Stimulated activated CD4-positive, alpha-beta T cell treated with anti-CD3 and anti-CD28 coated beads, Interleukin-15, amount 100 ng/mL, for 48 hours (primary cell): ENCODE results near the gene INSC.
"Not testable (repeated sequence)": the region's sequence is repeated elsewhere in the genome, so short reads cannot be mapped to it uniquely, and the experiment has no call there.

Experiments used
- DNase-seq, 2 donors: peaks; one replicate each; pipeline ENCODE4 v3.0.0-alpha.2; 2020; ENCODE audit warnings: low read depth in 2 of 2

INSC gene, protein sequence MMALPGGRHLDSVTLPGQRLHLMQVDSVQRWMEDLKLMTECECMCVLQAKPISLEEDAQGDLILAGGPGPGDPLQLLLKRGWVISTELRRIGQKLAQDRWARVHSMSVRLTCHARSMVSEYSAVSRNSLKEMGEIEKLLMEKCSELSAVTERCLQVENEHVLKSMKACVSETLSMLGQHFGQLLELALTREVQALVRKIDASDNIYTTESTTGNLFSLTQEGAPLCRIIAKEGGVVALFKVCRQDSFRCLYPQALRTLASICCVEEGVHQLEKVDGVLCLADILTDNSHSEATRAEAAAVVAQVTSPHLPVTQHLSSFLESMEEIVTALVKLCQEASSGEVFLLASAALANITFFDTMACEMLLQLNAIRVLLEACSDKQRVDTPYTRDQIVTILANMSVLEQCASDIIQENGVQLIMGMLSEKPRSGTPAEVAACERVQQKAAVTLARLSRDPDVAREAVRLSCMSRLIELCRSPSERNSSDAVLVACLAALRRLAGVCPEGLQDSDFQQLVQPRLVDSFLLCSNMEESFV

DNA sequence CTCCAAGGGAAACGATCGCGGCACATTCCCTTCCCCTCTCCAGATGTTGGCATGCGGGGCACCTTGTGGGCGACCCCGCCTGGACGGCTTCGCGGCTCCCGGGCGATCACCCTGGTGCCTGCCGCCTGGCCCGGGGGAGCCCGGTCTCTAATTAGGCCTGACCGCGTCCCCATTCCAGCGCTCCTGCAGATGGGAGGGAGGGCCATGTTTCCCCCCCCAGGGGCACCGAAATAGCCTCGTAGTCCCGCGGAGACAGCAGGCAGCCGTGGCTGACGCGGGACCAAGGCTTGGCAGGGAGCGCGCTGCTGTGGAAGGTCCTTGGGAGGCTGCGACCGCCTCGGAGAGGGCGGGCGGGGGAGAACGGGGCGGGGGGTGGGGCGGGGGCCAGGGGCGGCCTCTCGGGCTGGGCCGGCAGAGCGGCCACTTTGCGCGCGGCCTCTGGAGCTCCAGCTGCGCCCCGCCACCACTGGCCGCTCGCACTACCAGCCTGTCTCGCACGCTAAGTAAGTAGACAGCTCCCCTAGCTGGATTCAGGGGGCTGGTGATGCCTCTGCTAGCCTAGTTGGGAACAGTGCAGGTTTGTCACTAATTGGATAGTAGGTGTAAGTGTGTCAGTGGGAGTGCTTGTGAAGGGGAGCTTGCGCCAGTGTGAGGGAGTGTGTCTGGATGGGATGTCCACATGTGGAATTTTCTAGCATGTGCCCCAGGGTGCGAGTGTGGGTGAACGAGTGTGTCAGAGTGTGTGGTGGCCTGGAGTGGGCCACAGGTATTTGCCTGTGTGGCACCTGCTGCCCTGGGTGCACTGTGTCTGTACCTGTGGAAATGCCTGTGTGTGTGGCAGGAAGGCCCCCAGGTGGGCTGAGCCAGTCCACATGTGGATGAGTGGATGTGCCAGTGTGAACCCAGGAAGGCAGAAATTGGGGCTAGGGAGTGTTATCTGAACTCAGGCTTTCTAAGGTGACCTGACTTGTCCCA is at the start of gene INSC:
Gene INSC, plus strand, starts transcription at position 423 of the 975 bp plus-strand sequence. CDS start 34,252 bp downstream, outside the sequence.
- DNase-seq, result no peak

DNA sequence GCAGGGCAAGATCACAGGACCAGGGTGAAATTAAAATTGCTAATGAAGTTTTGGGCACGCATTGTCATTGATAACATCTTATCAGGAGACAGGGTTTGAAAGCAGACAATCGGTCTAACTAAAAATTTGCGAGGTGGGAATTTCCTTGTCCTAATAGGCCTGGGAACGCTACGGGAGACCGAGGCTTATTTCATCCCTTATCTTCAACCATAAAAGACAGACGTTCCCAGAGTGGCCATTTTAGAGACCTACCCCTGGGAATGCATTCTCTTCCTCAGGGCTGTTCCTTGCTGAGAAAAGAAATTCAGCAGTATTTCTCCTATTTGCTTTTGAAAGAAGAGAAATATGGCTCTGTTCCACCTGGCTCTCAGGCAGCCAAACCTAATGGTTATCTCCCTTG is 45.0 kb upstream of the INSC start:
- DNase-seq, result not testable (repeated sequence)

DNA sequence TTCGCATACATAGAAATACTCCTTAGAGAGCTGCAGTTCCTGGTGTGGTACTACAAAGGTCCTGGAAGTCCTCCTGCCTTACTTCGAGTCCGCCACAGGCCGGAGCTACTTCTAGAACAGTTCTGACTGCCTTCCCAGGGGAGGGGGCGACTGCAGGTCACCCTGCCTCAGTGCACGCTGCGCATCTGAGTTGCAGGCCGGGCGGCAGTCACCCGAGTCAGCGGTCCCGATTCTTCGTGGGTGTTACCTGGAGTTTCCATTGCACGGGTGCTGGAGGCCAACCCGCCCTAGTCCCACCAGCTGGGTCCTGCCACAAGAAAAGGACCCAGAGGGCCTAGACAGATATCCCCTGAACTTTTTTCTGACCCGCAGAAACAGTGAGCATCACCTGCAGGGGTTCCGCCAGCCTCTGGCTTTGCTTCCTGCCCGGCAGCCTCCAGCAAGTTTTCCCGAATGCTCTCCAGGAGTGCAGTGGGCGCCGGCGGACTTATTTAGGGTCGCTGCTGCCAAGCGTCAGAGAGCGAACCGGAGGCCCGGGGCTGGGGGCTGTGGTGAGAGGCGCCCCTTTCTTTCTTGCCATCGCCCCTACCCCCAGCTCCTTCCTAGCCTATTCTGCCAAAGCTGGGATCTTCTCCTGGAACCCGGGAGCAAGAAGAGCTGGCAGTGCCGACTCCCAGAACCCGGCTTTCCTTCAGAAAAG is 43.0 kb upstream of the INSC start:
- DNase-seq, result no peak

DNA sequence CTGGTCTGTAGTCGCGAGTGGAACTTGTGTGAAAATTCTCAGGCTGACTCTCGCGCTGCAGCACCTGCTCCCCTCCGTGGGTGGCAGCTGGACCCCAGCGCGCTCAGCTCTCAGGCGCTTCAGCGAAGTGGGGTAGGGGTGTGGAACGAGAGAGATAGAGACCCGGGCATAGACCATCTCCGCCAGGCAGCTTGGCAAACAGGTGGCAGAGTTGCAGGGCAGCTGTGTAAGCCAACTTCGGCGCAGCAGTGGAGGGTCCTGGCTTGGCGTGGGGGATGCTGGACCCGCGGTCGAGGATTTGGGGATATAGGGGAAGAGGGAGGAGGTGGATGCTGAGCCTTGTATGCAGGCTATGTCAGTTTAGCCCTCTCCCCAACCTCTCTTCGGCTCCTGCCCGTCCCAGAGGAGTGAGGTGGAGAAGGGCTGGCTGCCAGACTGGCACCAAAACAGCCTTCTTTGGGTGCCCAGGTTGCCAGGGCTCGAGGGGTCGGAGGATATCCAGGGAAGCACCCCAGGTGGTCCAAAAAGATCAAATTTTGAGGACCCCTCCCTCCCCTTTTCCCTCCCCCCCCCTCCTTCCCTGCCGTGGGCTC is 42.1 kb upstream of the INSC start:
- DNase-seq, result no peak

DNA sequence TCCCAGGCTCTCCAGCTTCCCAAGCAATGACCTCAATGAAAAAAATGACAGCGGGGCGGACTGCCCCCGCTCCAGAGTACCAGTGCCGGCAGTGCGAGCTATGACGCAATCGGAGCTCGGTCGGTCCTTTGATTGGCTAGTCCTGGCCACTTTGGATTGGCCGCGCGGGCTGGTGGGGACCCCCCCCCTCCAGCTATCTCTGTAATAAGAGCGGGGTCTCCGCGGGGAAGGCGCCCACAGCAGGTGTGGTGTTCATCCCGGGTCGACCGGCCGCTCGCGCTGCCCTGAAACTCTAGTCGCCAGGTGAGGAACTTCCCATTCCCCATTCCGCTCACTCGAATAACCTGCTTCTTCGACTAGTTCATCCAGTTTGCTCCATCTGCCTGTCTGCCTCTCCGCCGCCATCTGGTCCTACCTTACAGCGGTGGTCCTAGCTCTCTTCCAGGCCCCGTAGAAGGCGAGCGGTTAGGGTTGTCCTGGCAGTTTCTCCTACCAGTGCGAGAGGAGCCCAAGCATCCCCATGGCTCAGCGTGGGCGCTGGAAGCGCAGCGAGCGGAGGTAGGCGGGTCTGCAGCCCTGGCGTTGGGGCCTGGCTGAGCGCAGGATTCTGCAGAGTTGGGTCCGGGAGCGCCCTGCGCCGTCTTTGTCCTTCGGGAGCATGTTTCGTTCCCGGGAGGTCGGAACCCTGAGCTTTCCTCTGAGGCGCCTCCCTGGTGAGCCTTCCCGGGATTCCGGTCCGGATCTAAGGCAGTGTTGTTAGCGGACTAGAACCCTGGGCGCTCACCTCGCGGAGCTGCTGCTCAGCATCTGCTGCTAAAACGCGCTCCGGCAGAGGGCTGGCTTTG is 41.1 kb upstream of the INSC start, which contains the start of gene CALCB:
Gene CALCB, plus strand, starts transcription at position 233 of the 845 bp plus-strand sequence. CDS start 1,126 bp downstream, outside the sequence.
- DNase-seq, result peak in 1 of 2 donors; percentile 24

DNA sequence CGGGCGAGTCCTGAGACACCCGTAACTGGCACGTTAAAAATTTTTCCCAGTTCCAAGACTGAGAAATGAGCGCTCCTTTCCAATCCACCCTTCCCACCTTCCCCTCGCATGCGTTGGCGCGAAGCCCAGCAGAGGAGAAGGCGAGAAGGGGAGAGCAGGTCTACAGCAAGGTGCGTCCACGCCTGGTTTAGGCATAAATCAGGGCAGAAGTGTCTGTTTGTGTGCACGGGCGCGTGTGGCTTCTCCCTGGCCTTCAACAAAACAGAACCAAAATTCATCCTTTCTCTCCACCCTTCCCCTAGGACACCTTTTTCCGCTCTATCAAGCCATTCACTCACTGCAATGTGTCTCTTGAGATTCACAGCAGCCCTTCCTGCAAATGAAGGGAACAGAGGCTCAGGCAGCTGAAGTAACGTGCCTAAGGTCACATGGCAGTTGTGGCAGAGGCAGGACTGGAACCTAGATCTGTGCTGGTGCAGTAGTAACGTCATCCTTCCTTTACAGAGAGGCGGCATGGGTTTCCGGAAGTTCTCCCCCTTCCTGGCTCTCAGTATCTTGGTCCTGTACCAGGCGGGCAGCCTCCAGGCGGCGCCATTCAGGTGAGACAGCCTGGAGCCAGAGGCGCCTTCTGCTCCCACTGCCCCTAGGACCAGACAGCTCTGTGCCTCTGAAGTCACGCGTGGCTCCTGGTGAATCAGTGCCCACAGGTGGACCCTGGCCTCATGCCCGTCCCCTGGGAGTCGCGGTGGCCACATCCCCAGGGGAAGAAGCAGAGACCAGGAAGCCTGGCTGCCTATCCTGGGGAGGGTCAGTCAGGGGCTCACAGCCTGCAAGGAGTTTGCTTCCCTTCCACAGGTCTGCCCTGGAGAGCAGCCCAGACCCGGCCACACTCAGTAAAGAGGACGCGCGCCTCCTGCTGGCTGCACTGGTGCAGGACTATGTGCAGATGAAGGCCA is 40.2 kb upstream of the INSC start:
- DNase-seq, result peak; percentile 81 to 91

DNA sequence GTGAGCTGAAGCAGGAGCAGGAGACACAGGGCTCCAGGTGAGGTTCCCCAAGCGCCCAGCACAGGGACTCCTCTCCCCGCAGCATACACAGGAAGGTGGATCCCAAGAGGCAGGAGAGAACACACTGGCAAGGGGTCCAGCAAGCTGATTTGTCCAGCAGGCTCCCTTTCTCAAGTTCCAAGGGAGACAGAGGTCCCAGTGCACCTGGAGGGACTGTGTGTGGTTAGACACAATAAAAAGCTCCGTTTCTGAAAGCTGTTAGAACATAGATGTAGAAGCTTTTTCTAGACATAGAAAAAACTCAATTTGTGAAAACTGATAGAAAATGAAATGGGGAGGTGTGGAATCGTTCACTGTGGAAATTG is 39.6 kb upstream of the INSC start:
- no peak for DNase-seq

DNA sequence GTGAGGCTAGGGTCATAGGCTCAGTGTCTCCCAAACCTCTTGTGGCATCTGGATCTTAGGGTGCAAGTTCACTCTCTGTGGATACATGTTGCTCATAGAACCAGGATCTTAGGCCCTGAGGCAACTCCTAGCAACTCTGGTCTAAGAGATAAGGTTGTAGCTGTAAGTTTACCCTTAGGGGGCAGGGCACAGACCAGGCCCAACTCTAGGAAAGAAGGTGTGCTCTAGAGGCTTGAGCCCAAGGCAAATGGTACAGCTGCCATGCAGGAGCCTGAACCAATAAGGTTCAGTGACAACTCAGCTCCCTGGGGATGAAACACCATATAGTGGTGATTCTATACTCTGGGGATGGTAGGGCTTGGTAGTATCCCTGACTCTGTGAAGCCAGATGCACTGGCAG is 23.5 kb upstream of the INSC start:
- no peak for DNase-seq

DNA sequence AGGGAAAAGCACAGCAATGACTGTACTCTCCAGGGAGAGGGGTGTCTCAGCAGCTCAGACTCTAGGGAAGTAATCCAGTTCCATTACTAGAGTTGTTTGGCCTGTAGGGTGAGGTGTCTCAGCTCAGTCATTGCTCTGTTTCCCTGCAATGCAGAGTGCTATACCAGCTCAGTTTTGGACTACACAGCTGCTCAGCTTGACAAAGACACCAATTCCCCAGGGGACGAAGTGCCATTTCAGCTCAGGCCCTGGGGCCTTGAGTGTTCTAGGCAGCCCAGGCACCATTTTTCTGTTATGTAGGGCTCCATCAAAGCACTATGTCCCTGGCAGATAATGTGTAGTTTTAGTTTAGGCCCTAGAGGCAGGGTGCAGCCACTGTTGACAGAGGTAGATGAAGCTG is 23.1 kb upstream of the INSC start:
- DNase-seq, result no peak

DNA sequence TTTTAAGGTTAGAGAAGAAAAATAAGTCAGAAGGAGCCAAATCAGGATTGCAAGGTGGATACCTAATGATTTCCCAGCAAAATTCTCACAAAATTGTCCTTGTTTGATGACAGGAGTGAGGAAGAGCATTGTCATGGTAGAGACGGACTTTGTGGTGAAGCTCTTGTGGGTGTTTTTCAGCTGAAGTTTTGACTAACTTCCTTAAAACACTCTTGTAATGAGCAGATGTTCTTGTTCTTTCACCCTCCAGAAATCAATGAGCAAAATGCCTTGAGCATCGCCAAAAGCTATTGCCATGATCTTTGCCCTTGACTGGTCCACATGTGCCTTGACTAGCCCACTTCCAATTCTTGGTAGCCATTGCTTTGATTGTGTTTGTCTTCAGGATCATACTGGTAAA is 21.3 kb upstream of the INSC start:
- no peak for DNase-seq

DNA sequence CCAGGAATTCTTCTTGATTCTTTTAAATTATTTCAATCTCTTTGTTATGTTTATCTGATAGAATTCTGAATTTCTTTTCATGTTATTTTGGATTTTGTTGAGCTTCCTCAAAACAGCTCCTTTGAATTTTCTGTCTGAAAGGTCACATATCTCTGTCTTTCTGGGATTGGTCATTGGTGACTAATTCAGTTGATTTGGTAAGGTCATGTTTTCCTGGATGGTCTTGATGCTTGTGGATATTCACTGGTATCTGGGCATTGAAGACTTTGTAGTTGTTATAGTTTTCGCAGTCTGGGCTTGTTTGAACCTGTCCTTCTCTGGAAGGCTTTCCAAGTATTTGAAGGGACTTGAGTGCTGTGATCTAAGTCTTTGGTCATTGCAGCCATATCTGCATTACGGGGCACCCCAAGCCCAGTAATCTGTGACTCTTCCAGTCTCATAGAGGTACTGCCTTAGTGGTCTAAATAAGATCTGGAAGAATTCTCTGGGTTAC is 18.9 kb upstream of the INSC start:
- no peak for DNase-seq

DNA sequence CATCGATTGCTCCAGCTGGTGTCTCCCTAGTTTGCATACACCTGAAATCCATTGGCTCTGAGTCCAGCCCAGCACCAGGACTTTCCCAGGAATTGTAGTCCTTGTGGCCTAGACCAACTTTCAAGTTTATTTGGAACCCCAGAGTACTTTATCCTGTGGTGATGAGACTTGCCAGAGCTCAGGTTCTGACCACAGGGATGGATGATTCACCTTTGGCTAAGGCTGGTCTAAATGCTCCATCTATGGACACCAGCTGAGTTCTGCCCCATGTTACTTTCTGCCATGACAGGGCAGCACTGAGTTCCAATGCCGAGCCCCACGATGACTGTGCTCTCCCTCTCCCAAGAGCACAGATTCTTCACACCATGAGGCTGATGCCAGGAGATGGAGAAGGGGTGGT is 17.3 kb upstream of the INSC start:
- no peak for DNase-seq

DNA sequence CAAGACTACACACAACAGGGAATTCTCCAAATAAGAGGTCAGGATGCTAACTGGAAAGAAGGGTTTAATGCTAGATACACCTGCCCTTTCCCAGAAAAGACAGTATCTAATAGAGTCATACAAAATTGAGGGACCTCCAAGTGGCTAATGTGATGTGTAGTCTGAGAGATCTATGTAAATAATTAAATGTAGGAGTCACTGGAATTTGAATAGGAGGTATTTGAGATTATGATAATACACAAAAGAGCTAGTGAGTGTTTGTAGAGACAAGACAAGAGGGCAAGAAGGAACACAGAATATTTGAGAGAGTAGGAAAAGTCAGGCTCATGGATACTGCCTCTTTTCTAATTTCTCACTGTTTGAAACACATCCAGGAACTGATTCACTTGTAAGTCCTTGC is 15.5 kb upstream of the INSC start:
- no peak for DNase-seq

DNA sequence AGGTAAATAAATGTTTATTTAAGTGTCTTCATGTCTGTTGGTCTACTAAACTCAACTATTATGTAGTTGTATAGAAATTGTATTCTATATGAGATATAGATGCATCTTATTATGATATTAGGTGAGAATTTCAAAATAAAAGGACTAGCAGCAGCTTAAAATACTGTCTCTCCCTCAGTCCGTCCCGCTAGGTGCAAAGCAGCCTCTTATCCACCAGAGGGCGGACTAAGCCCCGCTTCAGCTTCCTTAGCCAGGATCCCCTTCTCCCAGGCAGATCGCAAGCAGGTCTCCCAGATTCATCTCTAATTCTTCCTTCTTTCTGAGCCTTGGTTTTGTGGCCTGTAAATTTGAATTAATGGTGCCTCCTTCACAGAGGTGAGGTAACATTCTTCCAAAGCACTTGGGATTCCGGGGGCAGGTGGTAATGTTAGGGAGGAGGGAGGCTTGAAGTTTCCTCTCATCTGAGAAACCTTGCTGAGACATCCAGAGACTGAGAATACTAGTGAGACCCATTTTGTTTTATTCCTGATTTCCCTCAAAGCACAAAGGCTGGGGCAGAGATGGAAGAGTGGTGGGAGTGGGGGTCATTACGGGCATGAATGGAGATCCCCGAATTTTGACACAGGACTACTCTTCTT is 13.5 kb upstream of the INSC start:
- peak; percentile 15 to 17 for DNase-seq

DNA sequence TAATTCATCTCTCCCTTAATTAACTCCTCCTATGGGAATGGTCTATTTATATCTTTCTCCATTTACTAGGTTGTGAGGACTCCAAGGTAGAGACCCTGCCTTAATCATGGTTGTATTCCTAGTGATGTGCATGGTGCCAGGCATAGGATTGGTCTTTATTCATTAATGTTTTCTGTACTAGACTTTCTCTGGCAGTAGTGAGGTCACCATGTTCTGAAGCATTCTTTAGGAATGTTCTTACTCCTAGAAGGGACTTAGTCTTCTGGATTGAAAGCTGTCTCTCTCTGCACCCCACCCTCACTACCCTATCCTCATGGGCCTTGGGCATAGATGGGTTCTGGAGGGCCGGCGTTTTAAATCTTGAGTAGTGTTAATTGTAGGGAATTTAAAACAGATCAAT is 10.6 kb upstream of the INSC start:
- DNase-seq, result no peak

DNA sequence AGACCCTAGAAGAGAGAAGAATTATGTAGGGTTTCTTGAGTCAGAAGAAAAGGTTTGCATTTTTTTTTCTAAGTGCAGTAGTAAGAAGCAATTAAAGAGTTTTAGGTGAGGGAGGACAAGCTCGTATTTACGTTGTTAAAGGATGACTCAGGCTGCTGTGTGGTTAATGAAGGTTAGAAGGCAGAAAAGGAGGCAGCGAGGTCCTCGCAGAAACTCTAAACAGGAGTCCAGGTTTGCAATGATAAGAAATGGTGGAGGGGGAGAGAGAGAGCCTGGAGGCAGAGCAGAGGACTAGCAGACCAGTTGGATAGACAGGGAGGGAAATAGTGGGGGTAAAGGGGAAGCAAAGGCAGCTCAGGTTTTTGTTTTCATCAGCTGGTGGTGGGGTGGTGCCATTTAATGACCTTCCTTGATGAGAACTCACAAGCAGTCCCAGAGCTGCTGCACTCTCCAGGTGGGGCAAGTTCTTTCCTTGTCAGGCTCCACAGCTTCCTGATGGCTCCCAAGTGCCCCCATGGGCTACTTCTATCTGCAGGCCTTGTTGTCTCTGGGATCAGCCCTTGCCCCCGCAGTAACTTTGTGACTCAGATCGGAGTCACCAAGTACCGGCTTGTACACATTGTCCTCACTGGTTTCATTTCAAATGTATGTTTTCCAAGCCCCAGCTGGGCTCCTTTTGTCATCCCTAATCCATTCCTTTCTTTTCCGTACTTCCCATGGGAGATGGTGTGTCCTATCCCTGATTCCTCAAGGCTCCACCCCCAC is 8.3 kb upstream of the INSC start:
- no peak for DNase-seq

DNA sequence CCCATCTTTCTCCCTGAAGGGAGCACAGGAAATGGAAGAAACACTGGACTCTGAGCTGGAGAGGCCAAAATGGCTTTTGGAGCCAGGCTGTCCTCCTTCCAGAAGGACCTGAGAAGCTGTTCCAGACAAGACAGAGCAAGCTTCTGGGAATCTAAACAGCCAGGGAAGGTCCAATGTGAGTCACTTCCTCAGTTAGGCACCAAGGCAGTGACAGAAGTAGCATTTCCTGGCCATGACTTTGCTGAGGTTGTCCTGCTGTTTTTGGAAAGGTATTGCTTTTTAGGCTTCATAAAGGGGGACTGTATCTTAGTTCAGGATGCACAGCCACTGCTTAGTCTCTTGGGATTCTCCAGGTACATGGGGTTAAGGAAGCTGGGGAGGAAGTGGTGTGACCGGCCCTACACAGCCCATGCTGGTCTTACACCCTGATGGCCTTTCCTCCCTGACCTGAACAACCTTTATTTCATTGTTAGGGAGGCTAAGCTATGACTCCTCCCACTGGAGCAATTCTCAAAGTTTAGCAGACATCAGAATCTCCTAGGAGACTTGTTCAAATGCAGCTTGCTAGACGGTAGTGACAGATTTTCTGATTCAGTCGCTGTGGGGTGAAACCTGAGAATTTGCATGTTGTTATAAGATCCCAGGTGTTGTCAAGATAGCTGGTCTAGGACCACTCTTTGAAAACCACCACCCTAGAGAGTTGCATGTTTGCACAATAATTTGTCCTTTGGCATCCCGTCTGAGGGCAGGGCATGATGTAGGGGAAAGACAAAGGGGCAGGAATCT is 6.8 kb upstream of the INSC start:
- no peak for DNase-seq
